Keratinocyte (primary cell): Measurements from ENCODE around the gene GPRIN1. TPM values are rescaled to one million over a fixed set of nuclear protein-coding genes. Genes with fewer than 3 reads are reported as not detected.
"Not testable (repeated sequence)": the region's sequence is repeated elsewhere in the genome, so short reads cannot be mapped to it uniquely, and the experiment has no call there.

Experiments used
- DNase-seq: peaks from one replicate; pipeline ENCODE4 v3.0.0-alpha.2; 2011; ENCODE audit warnings: low read depth, missing footprints, low spot score
- FAIRE-seq: peaks from 2 replicates; lab custom pipeline; 2011; peaks lifted over from hg19 to GRCh38; lab: Jason Lieb, UNC
- H2AFZ ChIP-seq: 2 replicates; pipeline ENCODE4 v1.6.0; 2012; ENCODE audit warnings: low read length, control low read depth, inconsistent platforms; ENCODE audit not compliant: control insufficient read depth
- H3K27ac ChIP-seq: 2 replicates; pipeline ENCODE4 v1.5.1; 2011; ENCODE audit warnings: low read length; ENCODE audit not compliant: control insufficient read depth, insufficient read depth
- H3K27me3 ChIP-seq: 3 replicates; pipeline ENCODE4 v1.6.0; 2011; ENCODE audit warnings: low read length; ENCODE audit not compliant: control insufficient read depth, insufficient read depth; ENCODE audit errors: extremely low read depth
- H3K36me3 ChIP-seq, 2 experiments: 2 replicates in 1 of 2; 3 replicates in 1 of 2; pipeline ENCODE4 v1.5.1; 2011; ENCODE audit warnings: low read length in 2 of 2, mild to moderate bottlenecking in 1 of 2; ENCODE audit not compliant: control insufficient read depth in 2 of 2, insufficient read depth in 2 of 2; ENCODE audit errors: extremely low read depth in 1 of 2
- H3K4me1 ChIP-seq: 3 replicates; pipeline ENCODE4 v1.5.1; 2011; ENCODE audit warnings: low read length; ENCODE audit not compliant: control insufficient read depth, insufficient read depth; ENCODE audit errors: extremely low read depth
- H3K4me2 ChIP-seq: 3 replicates; pipeline ENCODE4 v1.6.0; 2011; ENCODE audit warnings: low read depth, low read length; ENCODE audit not compliant: control insufficient read depth, insufficient read depth; ENCODE audit errors: extremely low read depth
- H3K4me3 ChIP-seq, 3 experiments: fragments of 200-600 bp in 1 of 3; sonication (generic) in 1 of 3; 2 replicates in 2 of 3; 3 replicates in 1 of 3; pipeline ENCODE4 v1.5.1; 2011 to 2016; ENCODE audit warnings: low read length in 3 of 3, mild to moderate bottlenecking in 3 of 3, control low read depth in 2 of 3, inconsistent platforms in 1 of 3, low read depth in 1 of 3, mixed read lengths in 1 of 3, mixed run types in 1 of 3, moderate library complexity in 1 of 3; ENCODE audit not compliant: control insufficient read depth in 2 of 3, insufficient read depth in 2 of 3; ENCODE audit errors: extremely low read depth in 1 of 3
- H3K79me2 ChIP-seq: 2 replicates; pipeline ENCODE4 v1.6.0; 2012; ENCODE audit warnings: low read length; ENCODE audit not compliant: control insufficient read depth, insufficient read depth
- H3K9ac ChIP-seq: 3 replicates; pipeline ENCODE4 v1.6.0; 2011; ENCODE audit warnings: low read length; ENCODE audit not compliant: control insufficient read depth, insufficient read depth; ENCODE audit errors: extremely low read depth
- H3K9me1 ChIP-seq: 3 replicates; pipeline ENCODE4 v1.6.0; 2011; ENCODE audit warnings: low read length; ENCODE audit not compliant: control insufficient read depth, insufficient read depth; ENCODE audit errors: extremely low read depth
- H3K9me3 ChIP-seq: 2 replicates; pipeline ENCODE4 v1.5.1; 2012; ENCODE audit warnings: low read depth, low read length; ENCODE audit not compliant: control insufficient read depth
- H4K20me1 ChIP-seq: 3 replicates; pipeline ENCODE4 v1.6.0; 2011; ENCODE audit warnings: low read length; ENCODE audit not compliant: control insufficient read depth, insufficient read depth; ENCODE audit errors: extremely low read depth
- EZH2 ChIP-seq: IDR thresholded peaks from one replicate; pipeline ENCODE4 v1.6.1; 2012; ENCODE audit warnings: inconsistent platforms, mild to moderate bottlenecking, low read length, moderate library complexity
- dilution Hi-C: fragments of 300-500 bp; cut with MboI; formaldehyde crosslinking; loops from one replicate; pipeline ENCODE4 v1.7.0; 2020; ENCODE audit warnings: low sequenced_read_pairs; ENCODE audit not compliant: extremely low pct_ligation_motif_present
- polyA plus RNA-seq, 5 experiments: library from polyadenylated mRNA; depleted of rRNA in 3 of 5; stranded (reverse) in 3 of 5; stranded (forward) in 1 of 5; unstranded in 1 of 5; fragments of >200 nt; gene quantifications; 1 replicate in 1 of 5; 2 replicates in 3 of 5; 3 replicates in 1 of 5; pipeline versions ENCODE4 v1.2.1 to v1.2.3, GENCODE V29; 2011 to 2012; ENCODE audit warnings: missing spikeins in 2 of 5, low read depth in 1 of 5, low replicate concordance in 1 of 5
- TF ChIP-seq, protein P1 (sequence below), 3 experiments: IDR thresholded peaks in 1 of 3; conservative IDR thresholded peaks in 1 of 3; optimal IDR thresholded peaks in 1 of 3; 2 replicates in 2 of 3; 3 replicates in 1 of 3; pipeline versions ENCODE3 to v1.5.1; 2011; ENCODE audit warnings: low read length in 3 of 3, mild to moderate bottlenecking in 3 of 3, moderate library complexity in 2 of 3, control low read depth in 1 of 3, inconsistent platforms in 1 of 3; ENCODE audit not compliant: insufficient read depth in 2 of 3; ENCODE audit errors: extremely low read depth in 1 of 3

GPRIN1 gene
- polyA plus RNA-seq, 1 donor (not counting 4 experiments of a cell fraction or from before 2014, with no cell fraction given), result 4.0 TPM

GRCh38 chr5:176601901-176602482 is 8.0 kb downstream of the GPRIN1 start:
- no peaks in the 10 kb centered on the region for H3K4me1 ChIP-seq
- H3K9ac ChIP-seq, result no peak overlapping the region
- dilution Hi-C loops, result no loop called here
- H3K36me3 ChIP-seq, result peaks cover 3 to 4% of the 10 kb centered on the region in 2 experiments
- no peak overlapping the region for H3K27ac ChIP-seq
- TF ChIP-seq EZH2, result no peak
- TF ChIP-seq, protein P1, sequence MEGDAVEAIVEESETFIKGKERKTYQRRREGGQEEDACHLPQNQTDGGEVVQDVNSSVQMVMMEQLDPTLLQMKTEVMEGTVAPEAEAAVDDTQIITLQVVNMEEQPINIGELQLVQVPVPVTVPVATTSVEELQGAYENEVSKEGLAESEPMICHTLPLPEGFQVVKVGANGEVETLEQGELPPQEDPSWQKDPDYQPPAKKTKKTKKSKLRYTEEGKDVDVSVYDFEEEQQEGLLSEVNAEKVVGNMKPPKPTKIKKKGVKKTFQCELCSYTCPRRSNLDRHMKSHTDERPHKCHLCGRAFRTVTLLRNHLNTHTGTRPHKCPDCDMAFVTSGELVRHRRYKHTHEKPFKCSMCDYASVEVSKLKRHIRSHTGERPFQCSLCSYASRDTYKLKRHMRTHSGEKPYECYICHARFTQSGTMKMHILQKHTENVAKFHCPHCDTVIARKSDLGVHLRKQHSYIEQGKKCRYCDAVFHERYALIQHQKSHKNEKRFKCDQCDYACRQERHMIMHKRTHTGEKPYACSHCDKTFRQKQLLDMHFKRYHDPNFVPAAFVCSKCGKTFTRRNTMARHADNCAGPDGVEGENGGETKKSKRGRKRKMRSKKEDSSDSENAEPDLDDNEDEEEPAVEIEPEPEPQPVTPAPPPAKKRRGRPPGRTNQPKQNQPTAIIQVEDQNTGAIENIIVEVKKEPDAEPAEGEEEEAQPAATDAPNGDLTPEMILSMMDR (optimal IDR thresholded peaks at IDR 0.05 in 1 of 3, IDR thresholded peaks at IDR 0.05 in 1 of 3, conservative IDR thresholded peaks at IDR 0.05 in 1 of 3; ENCODE audit: extremely low read depth in 1 of 3, insufficient read depth in 2 of 3, low read length in 3 of 3), result no peak
- no peak overlapping the region for H3K4me3 ChIP-seq
- H3K79me2 ChIP-seq, result no peaks in the 10 kb centered on the region
- H3K27me3 ChIP-seq, result no peaks in the 10 kb centered on the region
- no peaks in the 10 kb centered on the region for H4K20me1 ChIP-seq
- no peak for FAIRE-seq
- no peak for DNase-seq
- H3K9me1 ChIP-seq, result no peaks in the 10 kb centered on the region
- no peak overlapping the region for H2AFZ ChIP-seq
- no peaks in the 10 kb centered on the region for H3K9me3 ChIP-seq
- no peak overlapping the region for H3K4me2 ChIP-seq

DNA sequence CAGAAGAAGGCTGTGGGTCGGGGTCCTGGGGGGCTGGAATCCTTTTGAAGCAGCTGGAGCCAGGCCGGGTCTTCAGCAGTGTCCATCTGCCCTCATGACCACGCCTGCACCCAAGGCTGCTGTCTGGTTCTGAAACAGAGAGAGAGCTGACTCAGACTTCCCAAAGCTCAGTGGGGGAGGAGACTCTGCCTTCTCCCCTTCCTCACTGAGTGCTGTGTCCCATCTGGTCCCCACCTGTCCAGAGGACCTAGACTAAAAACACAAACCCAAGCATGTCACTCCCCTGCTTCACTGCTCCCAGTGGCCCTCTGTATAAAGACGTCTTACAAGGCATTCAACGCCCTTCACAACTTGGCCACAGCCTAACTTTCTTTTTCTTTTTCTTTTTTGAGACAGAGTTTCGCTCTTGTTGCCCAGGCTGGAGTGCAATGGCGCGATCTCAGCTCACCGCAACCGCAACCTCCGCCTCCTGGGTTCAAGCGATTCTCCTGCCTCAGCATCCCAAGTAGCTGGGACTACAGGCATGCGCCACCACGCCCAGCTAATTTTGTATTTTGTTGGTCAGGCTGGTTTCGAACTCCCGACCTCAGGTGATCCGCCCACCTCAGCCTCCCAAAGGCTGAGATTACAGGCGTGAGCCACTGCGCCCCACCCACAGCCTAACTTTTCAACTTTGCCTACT is 10.1 kb downstream of the GPRIN1 start:
- H2AFZ ChIP-seq, H3K9me3 ChIP-seq, H3K9me1 ChIP-seq, H3K4me2 ChIP-seq, DNase-seq, H3K9ac ChIP-seq, H3K4me3 ChIP-seq, H3K27ac ChIP-seq, H3K27me3 ChIP-seq, dilution Hi-C loops, FAIRE-seq, H3K36me3 ChIP-seq, H3K79me2 ChIP-seq, H3K4me1 ChIP-seq, H4K20me1 ChIP-seq: not testable (repeated sequence)
